DOHH2 (cell line): Measurements from ENCODE around the gene MORC2.

Source experiments
- H3F3A ChIP-seq: fragments of 200-600 bp; sonication (generic), shearing (Covaris generic); 2 replicates; pipeline ENCODE4 v1.6.0; 2016; ENCODE audit warnings: antibody characterized with exemption, mild to moderate bottlenecking; ENCODE audit not compliant: control insufficient read depth, insufficient read depth
- H3K27ac ChIP-seq: fragments of 200-600 bp; sonication (generic); 2 replicates; pipeline ENCODE4 v1.5.1; 2014; ENCODE audit warnings: low read depth, mild to moderate bottlenecking, low read length, moderate library complexity
- H3K27me3 ChIP-seq: fragments of 200-600 bp; sonication (generic); 2 replicates; pipeline ENCODE4 v1.6.1; 2014; ENCODE audit warnings: mild to moderate bottlenecking, low read length, mixed read lengths; ENCODE audit not compliant: control insufficient read depth
- H3K36me3 ChIP-seq: fragments of 200-600 bp; sonication (generic); 2 replicates; pipeline ENCODE4 v1.6.1; 2014; ENCODE audit warnings: mild to moderate bottlenecking, low read length, moderate library complexity, mixed read lengths; ENCODE audit not compliant: control insufficient read depth
- H3K4me1 ChIP-seq: fragments of 200-600 bp; sonication (generic); 2 replicates; pipeline ENCODE4 v1.6.1; 2014; ENCODE audit warnings: mild to moderate bottlenecking, low read length, mixed read lengths; ENCODE audit not compliant: control insufficient read depth
- H3K4me2 ChIP-seq: fragments of 200-600 bp; sonication (generic); 2 replicates; pipeline ENCODE4 v1.6.0; 2014; ENCODE audit warnings: mild to moderate bottlenecking, low read length, moderate library complexity
- H3K4me3 ChIP-seq: fragments of 200-600 bp; sonication (generic); 2 replicates; pipeline ENCODE4 v1.5.1; 2014; ENCODE audit warnings: mild to moderate bottlenecking, low read length, mixed read lengths
- H3K79me2 ChIP-seq: fragments of 200-600 bp; sonication (generic); 2 replicates; pipeline ENCODE4 v1.6.1; 2014; ENCODE audit warnings: mild to moderate bottlenecking, low read length, mixed read lengths; ENCODE audit not compliant: control insufficient read depth
- H3K9me2 ChIP-seq: fragments of 200-600 bp; sonication (generic); replicated peaks from 2 replicates; pipeline ENCODE4 v1.6.1; 2014; ENCODE audit warnings: mild to moderate bottlenecking, low read length, mixed read lengths; ENCODE audit not compliant: control insufficient read depth
- H3K9me3 ChIP-seq: fragments of 200-600 bp; sonication (generic); 2 replicates; pipeline ENCODE4 v1.6.1; 2014; ENCODE audit warnings: antibody characterized with exemption, low read length, mixed read lengths; ENCODE audit not compliant: control insufficient read depth, insufficient read depth
- H4K20me1 ChIP-seq: fragments of 200-600 bp; sonication (generic); 2 replicates; pipeline ENCODE4 v1.6.0; 2014; ENCODE audit warnings: low read depth, mild to moderate bottlenecking, antibody characterized with exemption, low read length, moderate library complexity; ENCODE audit not compliant: control insufficient read depth, insufficient read depth
- EZH2phosphoT487 ChIP-seq: fragments of 200-600 bp; sonication (generic); IDR thresholded peaks from 2 replicates; pipeline ENCODE4 v1.6.1; 2017; ENCODE audit warnings: borderline replicate concordance, mild to moderate bottlenecking, antibody characterized with exemption, low read length, moderate library complexity, mixed read lengths
- TF ChIP-seq, protein P1 (sequence below): fragments of 200-600 bp; sonication (generic); IDR thresholded peaks from one replicate; pipeline ENCODE4 v1.5.1; 2014; ENCODE audit warnings: antibody characterized with exemption, mild to moderate bottlenecking, low read depth, low read length; ENCODE audit not compliant: poor library complexity, severe bottlenecking

The MORC2 gene

GRCh38 chr22:30884211-30885000 is 84.2 kb downstream of the MORC2 start:
- Histone ChIP-seq H3K27ac (no peak overlapping the region), H4K20me1 (no peaks in the 10 kb centered on the region), H3K36me3 (no peaks in the 10 kb centered on the region), H3K27me3 (no peaks in the 10 kb centered on the region), H3K4me1 (no peaks in the 10 kb centered on the region), H3F3A (no peaks in the 10 kb centered on the region), H3K4me2 (no peak overlapping the region), H3K4me3 (no peak overlapping the region), H3K9me3 (no peaks in the 10 kb centered on the region), H3K9me2 (no peaks in the 10 kb centered on the region), H3K79me2 (no peaks in the 10 kb centered on the region)
- TF ChIP-seq, protein P1, sequence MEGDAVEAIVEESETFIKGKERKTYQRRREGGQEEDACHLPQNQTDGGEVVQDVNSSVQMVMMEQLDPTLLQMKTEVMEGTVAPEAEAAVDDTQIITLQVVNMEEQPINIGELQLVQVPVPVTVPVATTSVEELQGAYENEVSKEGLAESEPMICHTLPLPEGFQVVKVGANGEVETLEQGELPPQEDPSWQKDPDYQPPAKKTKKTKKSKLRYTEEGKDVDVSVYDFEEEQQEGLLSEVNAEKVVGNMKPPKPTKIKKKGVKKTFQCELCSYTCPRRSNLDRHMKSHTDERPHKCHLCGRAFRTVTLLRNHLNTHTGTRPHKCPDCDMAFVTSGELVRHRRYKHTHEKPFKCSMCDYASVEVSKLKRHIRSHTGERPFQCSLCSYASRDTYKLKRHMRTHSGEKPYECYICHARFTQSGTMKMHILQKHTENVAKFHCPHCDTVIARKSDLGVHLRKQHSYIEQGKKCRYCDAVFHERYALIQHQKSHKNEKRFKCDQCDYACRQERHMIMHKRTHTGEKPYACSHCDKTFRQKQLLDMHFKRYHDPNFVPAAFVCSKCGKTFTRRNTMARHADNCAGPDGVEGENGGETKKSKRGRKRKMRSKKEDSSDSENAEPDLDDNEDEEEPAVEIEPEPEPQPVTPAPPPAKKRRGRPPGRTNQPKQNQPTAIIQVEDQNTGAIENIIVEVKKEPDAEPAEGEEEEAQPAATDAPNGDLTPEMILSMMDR, result no peak
- no peak for TF ChIP-seq EZH2phosphoT487

GRCh38 chr22:30883586-30884145 is 84.9 kb downstream of the MORC2 start:
- no peaks in the 10 kb centered on the region for H3K9me2 ChIP-seq
- H3K27me3 ChIP-seq, result no peaks in the 10 kb centered on the region
- no peaks in the 10 kb centered on the region for H3K4me1 ChIP-seq
- no peak overlapping the region for H3K27ac ChIP-seq
- TF ChIP-seq, protein P1, result no peak
- no peak for TF ChIP-seq EZH2phosphoT487
- no peak overlapping the region for H3K4me3 ChIP-seq
- no peaks in the 10 kb centered on the region for H3F3A ChIP-seq
- H4K20me1 ChIP-seq, result no peaks in the 10 kb centered on the region
- H3K9me3 ChIP-seq, result no peaks in the 10 kb centered on the region
- H3K79me2 ChIP-seq, result no peaks in the 10 kb centered on the region
- no peak overlapping the region for H3K4me2 ChIP-seq
- no peaks in the 10 kb centered on the region for H3K36me3 ChIP-seq

DNA sequence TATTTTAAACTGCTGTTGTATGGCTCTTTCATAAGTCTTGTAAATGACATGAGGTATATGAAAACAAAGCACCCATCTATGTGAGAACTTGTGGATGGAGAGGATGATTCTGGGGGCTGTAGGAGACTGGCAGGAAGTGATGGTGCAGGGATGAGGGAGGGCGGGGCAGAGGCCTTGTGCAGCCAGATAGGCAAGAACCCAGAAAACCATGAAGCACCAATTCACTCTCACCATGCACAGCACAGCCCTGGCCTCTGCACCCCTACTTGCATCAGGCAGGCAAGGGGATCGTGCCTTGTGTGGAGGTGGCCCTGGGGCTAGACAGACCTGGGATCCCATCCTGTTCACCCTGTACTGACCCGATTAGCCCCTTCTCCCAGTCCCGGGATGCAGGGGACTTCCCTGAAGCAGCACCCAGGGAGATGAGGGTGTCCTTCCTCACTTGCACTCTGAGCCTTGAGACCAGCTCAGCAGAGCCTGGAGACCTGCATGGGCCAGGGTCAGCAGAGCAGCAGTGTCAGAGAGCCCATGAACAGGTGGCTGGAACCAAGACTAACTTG is 85.5 kb downstream of the MORC2 start:
- TF ChIP-seq EZH2phosphoT487, result no peak
- TF ChIP-seq, protein P1, result no peak
- H3K9me3 ChIP-seq, result no peaks in the 10 kb centered on the region
- no peaks in the 10 kb centered on the region for H3K79me2 ChIP-seq
- H3F3A ChIP-seq, result no peaks in the 10 kb centered on the region
- H3K27me3 ChIP-seq, result no peaks in the 10 kb centered on the region
- H3K36me3 ChIP-seq, result no peaks in the 10 kb centered on the region
- no peaks in the 10 kb centered on the region for H3K4me1 ChIP-seq
- H3K4me2 ChIP-seq, result no peak overlapping the region
- no peak overlapping the region for H3K27ac ChIP-seq
- no peaks in the 10 kb centered on the region for H3K9me2 ChIP-seq
- no peak overlapping the region for H3K4me3 ChIP-seq
- no peaks in the 10 kb centered on the region for H4K20me1 ChIP-seq
